ENCODE results near the gene UNC13C. TPM values are rescaled to one million over a fixed set of nuclear protein-coding genes. Genes with fewer than 3 reads are reported as not detected.

The UNC13C gene
- total RNA-seq, 1 experiment from 2014 or later: not detected

- CTCF ChIA-PET: no interaction called here
- Histone ChIP-seq H3K27ac (ENCODE audit: low read depth, low read length) (no peak overlapping the region), H3K9me3 (ENCODE audit: control insufficient read depth in 1 of 2, insufficient read depth in 1 of 2, low read depth in 1 of 2, low read length in 2 of 2) (peaks cover 0 to 9% of the 10 kb centered on the region in 2 experiments; a peak in 2 of 4 replicates), H3K36me3 (ENCODE audit: control insufficient read depth in 1 of 2, insufficient read depth in 2 of 2, low read length in 2 of 2) (no peaks in the 10 kb centered on the region), H3K27me3 (ENCODE audit: insufficient read depth, low read length) (no peaks in the 10 kb centered on the region), H3K4me3 (replicated peaks in 1 of 2; ENCODE audit: low read depth in 1 of 2, low read length in 2 of 2) (no peak overlapping the region), H2AFZ (ENCODE audit: low read depth, low read length, poor library complexity, severe bottlenecking) (no peak overlapping the region), H3K79me2 (ENCODE audit: insufficient read depth, low read length) (no peaks in the 10 kb centered on the region), H3K9me2 (ENCODE audit: insufficient read depth) (no peaks in the 10 kb centered on the region), H3K4me1 (ENCODE audit: control insufficient read depth in 1 of 2, insufficient read depth in 2 of 2, low read length in 2 of 2) (no peaks in the 10 kb centered on the region), H3K9ac (ENCODE audit: low read length) (no peak overlapping the region), H3K4me2 (ENCODE audit: low read length) (no peak overlapping the region), H4K20me1 (ENCODE audit: insufficient read depth) (no peaks in the 10 kb centered on the region)
- RAD21 ChIA-PET (ENCODE audit: low non-redundant PET in 1 of 2, low total read pairs in 2 of 2, uncharacterized antibody in 2 of 2, unreplicated experiment in 2 of 2): no interaction called here
- TF ChIP-seq ATF3 (IDR thresholded peaks at IDR 0.05) (no peak), SIN3A (IDR thresholded peaks at IDR 0.05; ENCODE audit: low read depth) (no peak), RAD21 (IDR thresholded peaks at IDR 0.05; ENCODE audit: low read depth) (no peak), CBX3 (IDR thresholded peaks at IDR 0.05; ENCODE audit: low read depth) (no peak), EGR1 (IDR thresholded peaks at IDR 0.05; ENCODE audit: low read depth) (no peak), FOSL1 (IDR thresholded peaks at IDR 0.05; ENCODE audit: low read depth) (no peak), SP1 (IDR thresholded peaks at IDR 0.05; ENCODE audit: low read depth) (no peak), SRF (IDR thresholded peaks at IDR 0.05; ENCODE audit: low read depth) (no peak), REST (IDR thresholded peaks at IDR 0.05; ENCODE audit: low read depth) (no peak), MAX (IDR thresholded peaks at IDR 0.05) (no peak), POLR2AphosphoS5 (IDR thresholded peaks at IDR 0.05; ENCODE audit: low read depth, low read length) (no peak), CEBPB (IDR thresholded peaks at IDR 0.05; ENCODE audit: low read depth) (no peak), YY1 (IDR thresholded peaks at IDR 0.05; ENCODE audit: extremely low read depth, insufficient replicate concordance, low read depth, low read length) (no peak), EZH2phosphoT487 (IDR thresholded peaks at IDR 0.05; ENCODE audit: borderline replicate concordance) (no peak), ELF1 (IDR thresholded peaks at IDR 0.05; ENCODE audit: borderline replicate concordance, low read depth) (no peak), ZNF274 (IDR thresholded peaks at IDR 0.05; ENCODE audit: low read depth, low read length) (no peak), POLR2A (IDR thresholded peaks at IDR 0.05; ENCODE audit: borderline replicate concordance, extremely low read depth, insufficient read depth, insufficient read length) (no peak), JUND (IDR thresholded peaks at IDR 0.05) (no peak), ZFX (IDR thresholded peaks at IDR 0.05) (no peak)
- DNase-seq (ENCODE audit: low read depth, low spot score): no peak
- no TSS peak for BruUV-seq (replicated peaks)
- POLR2A ChIA-PET: no interaction called here
- intact Hi-C loops (cut with micrococcal nuclease): no loop called here
- no peak for ATAC-seq
Observed at GRCh38 chr15:54102704-54103103, 124.5 kb downstream of the UNC13C start.

All from HCT116 (cell line).